ENCODE results near the gene ALDH1A1.

DNA sequence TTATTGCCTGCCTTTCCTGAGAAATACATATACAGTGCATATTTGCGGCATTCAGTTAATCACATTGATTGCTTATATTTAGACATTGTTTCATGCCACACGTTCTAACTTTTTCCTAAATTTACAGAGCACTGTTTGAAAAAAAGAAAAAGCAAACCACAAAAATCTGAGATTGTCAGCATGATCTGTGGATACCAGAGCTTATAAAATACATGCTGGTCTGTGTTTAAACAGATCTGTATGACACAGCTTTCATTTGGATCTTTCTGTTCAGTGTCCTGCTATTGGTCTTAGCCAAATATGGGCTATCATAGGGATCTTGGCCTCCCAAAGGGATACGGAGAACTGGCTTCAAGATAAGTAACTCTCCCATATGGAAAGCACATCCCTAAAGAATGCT lies 20.2 kb downstream of the ALDH1A1 start:
- TF ChIP-seq CTCF (IDR thresholded peaks at IDR 0.05) (no peak), POLR2AphosphoS5 (IDR thresholded peaks at IDR 0.05; ENCODE audit: low read depth, low read length) (no peak), REST (IDR thresholded peaks at IDR 0.05; ENCODE audit: low read depth, low read length) (no peak), GATA2 (CRISPR knock-in tag; IDR thresholded peaks at IDR 0.05) (no peak), MXI1 (IDR thresholded peaks at IDR 0.05; ENCODE audit: low read depth, low read length) (no peak), JUND (IDR thresholded peaks at IDR 0.05) (no peak), TEAD4 (IDR thresholded peaks at IDR 0.05; ENCODE audit: borderline replicate concordance, insufficient read depth) (no peak), GABPA (IDR thresholded peaks at IDR 0.05; ENCODE audit: low read depth) (no peak), FOXM1 (IDR thresholded peaks at IDR 0.05; ENCODE audit: low read depth) (no peak), SMC3 (IDR thresholded peaks at IDR 0.05; ENCODE audit: low read depth, low read length) (no peak)
- TF ChIP-seq, protein P1, sequence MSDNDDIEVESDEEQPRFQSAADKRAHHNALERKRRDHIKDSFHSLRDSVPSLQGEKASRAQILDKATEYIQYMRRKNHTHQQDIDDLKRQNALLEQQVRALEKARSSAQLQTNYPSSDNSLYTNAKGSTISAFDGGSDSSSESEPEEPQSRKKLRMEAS (IDR thresholded peaks at IDR 0.05; ENCODE audit: low read depth): no peak
- TF ChIP-seq, protein P2, sequence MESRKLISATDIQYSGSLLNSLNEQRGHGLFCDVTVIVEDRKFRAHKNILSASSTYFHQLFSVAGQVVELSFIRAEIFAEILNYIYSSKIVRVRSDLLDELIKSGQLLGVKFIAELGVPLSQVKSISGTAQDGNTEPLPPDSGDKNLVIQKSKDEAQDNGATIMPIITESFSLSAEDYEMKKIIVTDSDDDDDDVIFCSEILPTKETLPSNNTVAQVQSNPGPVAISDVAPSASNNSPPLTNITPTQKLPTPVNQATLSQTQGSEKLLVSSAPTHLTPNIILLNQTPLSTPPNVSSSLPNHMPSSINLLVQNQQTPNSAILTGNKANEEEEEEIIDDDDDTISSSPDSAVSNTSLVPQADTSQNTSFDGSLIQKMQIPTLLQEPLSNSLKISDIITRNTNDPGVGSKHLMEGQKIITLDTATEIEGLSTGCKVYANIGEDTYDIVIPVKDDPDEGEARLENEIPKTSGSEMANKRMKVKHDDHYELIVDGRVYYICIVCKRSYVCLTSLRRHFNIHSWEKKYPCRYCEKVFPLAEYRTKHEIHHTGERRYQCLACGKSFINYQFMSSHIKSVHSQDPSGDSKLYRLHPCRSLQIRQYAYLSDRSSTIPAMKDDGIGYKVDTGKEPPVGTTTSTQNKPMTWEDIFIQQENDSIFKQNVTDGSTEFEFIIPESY (IDR thresholded peaks at IDR 0.05; ENCODE audit: borderline replicate concordance, low read depth): no peak
